Measurements from ENCODE around the gene SOCS1. TPM values are rescaled to one million over a fixed set of nuclear protein-coding genes. Genes with fewer than 3 reads are reported as not detected.
"Not testable (repeated sequence)": the region's sequence is repeated elsewhere in the genome, so short reads cannot be mapped to it uniquely, and the experiment has no call there.

Gene SOCS1
- total RNA-seq, 1 donor from 2014 or later = 10.6 TPM

GRCh38 chr16:11300560-11300892 is 44.5 kb upstream of the SOCS1 start:
- DNase-seq (ENCODE audit: extremely low spot score, unreplicated experiment) = no peak
- Mint-ChIP-seq H3K27me3 (ENCODE audit: unreplicated experiment) (no peaks in the 10 kb centered on the region), H3K36me3 (ENCODE audit: unreplicated experiment) (no peaks in the 10 kb centered on the region), H3K4me3 (ENCODE audit: unreplicated experiment) (no peak overlapping the region), H3K9me3 (ENCODE audit: unreplicated experiment) (no peaks in the 10 kb centered on the region), H3K4me1 (ENCODE audit: unreplicated experiment) (peaks cover 28% of the 10 kb centered on the region), H3K27ac (ENCODE audit: unreplicated experiment) (no peak overlapping the region)
- no peak for TF ChIP-seq CTCF (IDR thresholded peaks at IDR 0.05)

GRCh38 chr16:11299865-11300559 is 44.0 kb upstream of the SOCS1 start:
- Mint-ChIP-seq H3K27me3 (ENCODE audit: unreplicated experiment) (no peaks in the 10 kb centered on the region), H3K4me1 (ENCODE audit: unreplicated experiment) (peaks cover 29% of the 10 kb centered on the region), H3K9me3 (ENCODE audit: unreplicated experiment) (no peaks in the 10 kb centered on the region), H3K4me3 (ENCODE audit: unreplicated experiment) (no peak overlapping the region), H3K27ac (ENCODE audit: unreplicated experiment) (no peak overlapping the region), H3K36me3 (ENCODE audit: unreplicated experiment) (no peaks in the 10 kb centered on the region)
- TF ChIP-seq CTCF (IDR thresholded peaks at IDR 0.05) = no peak
- no peak for DNase-seq (ENCODE audit: extremely low spot score, unreplicated experiment)

- DNase-seq (ENCODE audit: extremely low spot score, unreplicated experiment); H3K4me3 Mint-ChIP-seq (ENCODE audit: unreplicated experiment); H3K9me3 Mint-ChIP-seq (ENCODE audit: unreplicated experiment); H3K27me3 Mint-ChIP-seq (ENCODE audit: unreplicated experiment); H3K36me3 Mint-ChIP-seq (ENCODE audit: unreplicated experiment); H3K27ac Mint-ChIP-seq (ENCODE audit: unreplicated experiment): not testable (repeated sequence)
- H3K4me1 Mint-ChIP-seq (ENCODE audit: unreplicated experiment) = peaks cover 27% of the 10 kb centered on the region
Measured at GRCh38 chr16:11298950-11299547, 43.0 kb upstream of the SOCS1 start.

GRCh38 chr16:11298143-11298900 is 42.3 kb upstream of the SOCS1 start:
- Mint-ChIP-seq H3K27ac (ENCODE audit: unreplicated experiment) (no peak overlapping the region), H3K27me3 (ENCODE audit: unreplicated experiment) (no peaks in the 10 kb centered on the region), H3K4me3 (ENCODE audit: unreplicated experiment) (no peak overlapping the region), H3K36me3 (ENCODE audit: unreplicated experiment) (no peaks in the 10 kb centered on the region), H3K4me1 (ENCODE audit: unreplicated experiment) (peaks cover 21% of the 10 kb centered on the region), H3K9me3 (ENCODE audit: unreplicated experiment) (no peaks in the 10 kb centered on the region)
- DNase-seq (ENCODE audit: extremely low spot score, unreplicated experiment) = no peak
- no peak for TF ChIP-seq CTCF (IDR thresholded peaks at IDR 0.05)

- Mint-ChIP-seq H3K27ac (ENCODE audit: unreplicated experiment) (peak overlapping the region; percentile 34), H3K36me3 (ENCODE audit: unreplicated experiment) (no peaks in the 10 kb centered on the region), H3K4me3 (ENCODE audit: unreplicated experiment) (peak overlapping the region; percentile 35), H3K4me1 (ENCODE audit: unreplicated experiment) (peaks cover 20% of the 10 kb centered on the region), H3K27me3 (ENCODE audit: unreplicated experiment) (peaks cover 4% of the 10 kb centered on the region), H3K9me3 (ENCODE audit: unreplicated experiment) (no peaks in the 10 kb centered on the region)
- TF ChIP-seq CTCF (IDR thresholded peaks at IDR 0.05) = peak; percentile 28
- DNase-seq (ENCODE audit: extremely low spot score, unreplicated experiment) = peak; percentile 89
Measured at GRCh38 chr16:11297492-11298142, 41.6 kb upstream of the SOCS1 start.
